Astrocyte (in vitro differentiated cells and primary cell): ENCODE data around the gene NKAIN2. TPM values are rescaled to one million over a fixed set of nuclear protein-coding genes. Genes with fewer than 3 reads are reported as not detected.
A peak's percentile ranks its signal among the peaks of the same experiment; 100 is the strongest.
"Not testable (repeated sequence)": the region's sequence is repeated elsewhere in the genome, so short reads cannot be mapped to it uniquely, and the experiment has no call there.

ENCODE experiments used
- DNase-seq: peaks from one replicate; pipeline ENCODE4 v3.0.0-alpha.2; 2010; ENCODE audit warnings: low read depth
- FAIRE-seq: peaks from 2 replicates; lab custom pipeline; 2011; peaks lifted over from hg19 to GRCh38; lab: Jason Lieb, UNC
- H2AFZ ChIP-seq: 2 replicates; pipeline ENCODE4 v1.6.0; 2012; ENCODE audit warnings: low read depth, low read length, inconsistent platforms
- H3K27ac ChIP-seq: 2 replicates; pipeline ENCODE4 v1.5.1; 2011; ENCODE audit warnings: low read depth, low read length, inconsistent platforms
- H3K27me3 ChIP-seq: 2 replicates; pipeline ENCODE4 v1.6.0; 2011; ENCODE audit warnings: low read length, inconsistent platforms; ENCODE audit not compliant: insufficient read depth
- H3K36me3 ChIP-seq: 2 replicates; pipeline ENCODE4 v1.5.1; 2011; ENCODE audit warnings: low read length, inconsistent platforms; ENCODE audit not compliant: insufficient read depth
- H3K4me1 ChIP-seq: 2 replicates; pipeline ENCODE4 v1.5.1; 2011; ENCODE audit warnings: low read length, inconsistent platforms; ENCODE audit not compliant: insufficient read depth
- H3K4me2 ChIP-seq: 2 replicates; pipeline ENCODE4 v1.6.0; 2012; ENCODE audit warnings: low read length, inconsistent platforms
- H3K4me3 ChIP-seq: 2 replicates; pipeline ENCODE4 v1.5.1; 2011; ENCODE audit warnings: low read depth, mild to moderate bottlenecking, low read length, inconsistent platforms; ENCODE audit not compliant: insufficient read depth
- H3K79me2 ChIP-seq: 2 replicates; pipeline ENCODE4 v1.6.0; 2012; ENCODE audit warnings: mild to moderate bottlenecking, low read length, inconsistent platforms; ENCODE audit not compliant: insufficient read depth
- H3K9ac ChIP-seq: 2 replicates; pipeline ENCODE4 v1.6.0; 2012; ENCODE audit warnings: mild to moderate bottlenecking, low read length, inconsistent platforms
- H3K9me3 ChIP-seq: 2 replicates; pipeline ENCODE4 v1.5.1; 2012; ENCODE audit warnings: low read depth, mild to moderate bottlenecking, low read length, inconsistent platforms; ENCODE audit not compliant: insufficient read depth
- H4K20me1 ChIP-seq: 2 replicates; pipeline ENCODE4 v1.6.0; 2012; ENCODE audit warnings: low read length, inconsistent platforms; ENCODE audit not compliant: insufficient read depth
- H3K27ac Mint-ChIP-seq: one replicate; pipeline ENCODE4 v1.8.0; 2021; ENCODE audit warnings: mild to moderate bottlenecking, mixed read lengths; ENCODE audit not compliant: unreplicated experiment
- H3K27me3 Mint-ChIP-seq: one replicate; pipeline ENCODE4 v1.8.0; 2021; ENCODE audit warnings: low read depth, mixed read lengths; ENCODE audit not compliant: unreplicated experiment
- H3K36me3 Mint-ChIP-seq: one replicate; pipeline ENCODE4 v1.8.0; 2021; ENCODE audit warnings: low read depth, mixed read lengths; ENCODE audit not compliant: unreplicated experiment
- H3K4me1 Mint-ChIP-seq: one replicate; pipeline ENCODE4 v1.8.0; 2021; ENCODE audit warnings: low read depth, mixed read lengths; ENCODE audit not compliant: unreplicated experiment
- H3K4me3 Mint-ChIP-seq: one replicate; pipeline ENCODE4 v1.8.0; 2021; ENCODE audit warnings: mild to moderate bottlenecking, moderate library complexity, mixed read lengths; ENCODE audit not compliant: unreplicated experiment
- H3K9me3 Mint-ChIP-seq: one replicate; pipeline ENCODE4 v1.8.0; 2021; ENCODE audit warnings: mild to moderate bottlenecking, mixed read lengths; ENCODE audit not compliant: unreplicated experiment
- CTCF ChIP-seq: IDR thresholded peaks from 2 replicates; pipeline ENCODE4 v1.5.1; 2011; ENCODE audit warnings: low read depth, mild to moderate bottlenecking, inconsistent platforms, low read length, moderate library complexity; ENCODE audit not compliant: insufficient read depth
- EZH2 ChIP-seq: IDR thresholded peaks from 2 replicates; pipeline ENCODE4 v1.6.1; 2012; ENCODE audit warnings: mild to moderate bottlenecking, low read length, inconsistent platforms; ENCODE audit not compliant: insufficient read depth
- total RNA-seq: library from RNA; stranded (reverse); gene quantifications from 2 replicates; pipeline ENCODE4 v1.2.1, GENCODE V29; 2021

Gene NKAIN2
- total RNA-seq, 1 donor from 2014 or later = 0.07 TPM

GRCh38 chr6:124393536-124393935 lies 589.9 kb downstream of the NKAIN2 start:
- no peak overlapping the region for H3K9ac ChIP-seq
- DNase-seq (peak; percentile 31), FAIRE-seq (no peak)
- no peaks in the 10 kb centered on the region for H3K4me1 ChIP-seq
- H3K36me3 ChIP-seq = no peaks in the 10 kb centered on the region
- Mint-ChIP-seq H3K4me1 (no peaks in the 10 kb centered on the region), H3K27ac (no peak overlapping the region), H3K36me3 (no peaks in the 10 kb centered on the region), H3K4me3 (no peak overlapping the region), H3K27me3 (no peaks in the 10 kb centered on the region), H3K9me3 (no peaks in the 10 kb centered on the region)
- H3K79me2 ChIP-seq = no peaks in the 10 kb centered on the region
- no peaks in the 10 kb centered on the region for H3K9me3 ChIP-seq
- H4K20me1 ChIP-seq = no peaks in the 10 kb centered on the region
- H3K27me3 ChIP-seq = no peaks in the 10 kb centered on the region
- no peak overlapping the region for H3K4me3 ChIP-seq
- H2AFZ ChIP-seq = no peak overlapping the region
- TF ChIP-seq EZH2 (no peak), CTCF (no peak)
- no peak overlapping the region for H3K4me2 ChIP-seq
- no peak overlapping the region for H3K27ac ChIP-seq

- FAIRE-seq (no peak), DNase-seq (no peak)
- H3K4me1 Mint-ChIP-seq = no peaks in the 10 kb centered on the region
- H2AFZ ChIP-seq = no peak overlapping the region
- TF ChIP-seq CTCF = no peak
- no peak for TF ChIP-seq EZH2
- H3K9me3 ChIP-seq = no peaks in the 10 kb centered on the region
- H3K4me3 Mint-ChIP-seq = no peak overlapping the region
- no peaks in the 10 kb centered on the region for H3K27me3 Mint-ChIP-seq
- no peaks in the 10 kb centered on the region for H3K79me2 ChIP-seq
- H3K36me3 Mint-ChIP-seq = no peaks in the 10 kb centered on the region
- H3K27ac Mint-ChIP-seq = no peak overlapping the region
- no peak overlapping the region for H3K9ac ChIP-seq
- H3K27me3 ChIP-seq = no peaks in the 10 kb centered on the region
- no peak overlapping the region for H3K27ac ChIP-seq
- no peak overlapping the region for H3K4me2 ChIP-seq
- H3K4me1 ChIP-seq = no peaks in the 10 kb centered on the region
- no peaks in the 10 kb centered on the region for H4K20me1 ChIP-seq
- no peaks in the 10 kb centered on the region for H3K36me3 ChIP-seq
- H3K4me3 ChIP-seq = no peak overlapping the region
- no peaks in the 10 kb centered on the region for H3K9me3 Mint-ChIP-seq
Measured at GRCh38 chr6:124396361-124396760, 592.7 kb downstream of the NKAIN2 start.

- H3K27ac Mint-ChIP-seq = no peak overlapping the region
- no peak overlapping the region for H3K4me3 ChIP-seq
- no peaks in the 10 kb centered on the region for H4K20me1 ChIP-seq
- no peak overlapping the region for H2AFZ ChIP-seq
- no peak overlapping the region for H3K27ac ChIP-seq
- no peaks in the 10 kb centered on the region for H3K9me3 ChIP-seq
- no peaks in the 10 kb centered on the region for H3K4me1 ChIP-seq
- no peak overlapping the region for H3K9ac ChIP-seq
- no peaks in the 10 kb centered on the region for H3K4me1 Mint-ChIP-seq
- no peak overlapping the region for H3K4me2 ChIP-seq
- no peak overlapping the region for H3K4me3 Mint-ChIP-seq
- no peaks in the 10 kb centered on the region for H3K36me3 Mint-ChIP-seq
- DNase-seq (no peak), FAIRE-seq (no peak)
- no peaks in the 10 kb centered on the region for H3K27me3 ChIP-seq
- no peaks in the 10 kb centered on the region for H3K36me3 ChIP-seq
- H3K79me2 ChIP-seq = no peaks in the 10 kb centered on the region
- H3K9me3 Mint-ChIP-seq = no peaks in the 10 kb centered on the region
- no peaks in the 10 kb centered on the region for H3K27me3 Mint-ChIP-seq
- TF ChIP-seq CTCF = no peak
- no peak for TF ChIP-seq EZH2
Measured at GRCh38 chr6:124400261-124400999, 596.8 kb downstream of the NKAIN2 start.

- H3K4me1 Mint-ChIP-seq, H3K27ac ChIP-seq, H3K27me3 ChIP-seq, H4K20me1 ChIP-seq, H3K36me3 Mint-ChIP-seq, H3K27ac Mint-ChIP-seq, H2AFZ ChIP-seq, FAIRE-seq, H3K4me3 ChIP-seq, H3K27me3 Mint-ChIP-seq, H3K4me2 ChIP-seq, H3K4me1 ChIP-seq, H3K9ac ChIP-seq, H3K9me3 ChIP-seq, DNase-seq, H3K4me3 Mint-ChIP-seq, H3K36me3 ChIP-seq, H3K79me2 ChIP-seq: not testable (repeated sequence)
- peaks cover 11% of the 10 kb centered on the region for H3K9me3 Mint-ChIP-seq
Measured at GRCh38 chr6:124410425-124410824, 606.8 kb downstream of the NKAIN2 start.
